CD14-positive monocyte (primary cell): ENCODE measurements around the gene IPO11. TPM values are rescaled to one million over a fixed set of nuclear protein-coding genes. Genes with fewer than 3 reads are reported as not detected.

Experiments used
- DNase-seq, 3 donors: peaks; one replicate each; pipeline ENCODE4 v3.0.0-alpha.2; 2011 to 2022
- H2AFZ ChIP-seq: 2 replicates; pipeline ENCODE4 v1.6.0; 2012; ENCODE audit warnings: mild to moderate bottlenecking, low read depth, low read length, inconsistent platforms; ENCODE audit not compliant: insufficient read depth, poor library complexity, severe bottlenecking
- H3K27ac ChIP-seq, 2 donors: 1 replicate in 1 of 2; 2 replicates in 1 of 2; pipeline ENCODE4 v1.5.1; 2012 to 2013; ENCODE audit warnings: low read length in 2 of 2, control low read depth in 1 of 2, inconsistent platforms in 1 of 2, low read depth in 1 of 2, mild to moderate bottlenecking in 1 of 2
- H3K27me3 ChIP-seq, 2 donors: one replicate each; pipeline versions ENCODE4 v1.6.0 to v1.6.1; 2011 to 2013; ENCODE audit warnings: low read length in 2 of 2; ENCODE audit not compliant: control insufficient read depth in 2 of 2, insufficient read depth in 2 of 2
- H3K36me3 ChIP-seq, 2 donors: replicated peaks in 1 of 2; 1 replicate in 1 of 2; 2 replicates in 1 of 2; pipeline versions ENCODE4 v1.5.1 to v1.6.1; 2012 to 2013; ENCODE audit warnings: low read length in 2 of 2, control low read depth in 1 of 2, inconsistent platforms in 1 of 2, mild to moderate bottlenecking in 1 of 2; ENCODE audit not compliant: insufficient read depth in 2 of 2, control insufficient read depth in 1 of 2
- H3K4me1 ChIP-seq, 2 donors: 1 replicate in 1 of 2; 2 replicates in 1 of 2; pipeline versions ENCODE4 v1.5.1 to v1.6.1; 2012 to 2013; ENCODE audit warnings: low read length in 2 of 2, control low read depth in 1 of 2, inconsistent platforms in 1 of 2, mild to moderate bottlenecking in 1 of 2, moderate library complexity in 1 of 2; ENCODE audit not compliant: insufficient read depth in 2 of 2, control insufficient read depth in 1 of 2
- H3K4me2 ChIP-seq: replicated peaks from 2 replicates; pipeline ENCODE3; 2012; ENCODE audit warnings: low read length, moderate library complexity, mild to moderate bottlenecking; ENCODE audit not compliant: poor library complexity, severe bottlenecking; ENCODE audit errors: extremely low read depth
- H3K4me3 ChIP-seq, 3 experiments: fragments of 200-600 bp in 1 of 3; sonication (generic) in 1 of 3; replicated peaks in 1 of 3; 1 replicate in 2 of 3; 2 replicates in 1 of 3; pipeline ENCODE4 v1.5.1; 2011 to 2013; ENCODE audit warnings: low read length in 3 of 3, mild to moderate bottlenecking in 3 of 3, control low read depth in 2 of 3, low read depth in 2 of 3, inconsistent platforms in 1 of 3, moderate library complexity in 1 of 3
- H3K79me2 ChIP-seq: 2 replicates; pipeline ENCODE4 v1.6.0; 2012; ENCODE audit warnings: mild to moderate bottlenecking, control low read depth, inconsistent platforms, low read length, moderate library complexity; ENCODE audit not compliant: insufficient read depth
- H3K9ac ChIP-seq: 2 replicates; pipeline ENCODE4 v1.6.0; 2017; ENCODE audit warnings: low read length, mild to moderate bottlenecking; ENCODE audit not compliant: insufficient read depth, poor library complexity, severe bottlenecking
- H3K9me3 ChIP-seq, 2 donors: replicated peaks in 1 of 2; 1 replicate in 1 of 2; 2 replicates in 1 of 2; pipeline versions ENCODE4 v1.5.1 to v1.6.1; 2012 to 2013; ENCODE audit warnings: low read length in 2 of 2, control low read depth in 1 of 2; ENCODE audit not compliant: control insufficient read depth in 1 of 2, insufficient read depth in 1 of 2
- H4K20me1 ChIP-seq: 2 replicates; pipeline ENCODE4 v1.6.0; 2012; ENCODE audit warnings: mild to moderate bottlenecking, low read length, control low read depth, moderate library complexity; ENCODE audit not compliant: insufficient read depth
- H3K27ac Mint-ChIP-seq, 7 donors: one replicate each; pipeline ENCODE4 v1.8.0; 2020; ENCODE audit warnings: mild to moderate bottlenecking in 7 of 7, mixed read lengths in 7 of 7, moderate library complexity in 6 of 7, inconsistent platforms in 2 of 7
- H3K27me3 Mint-ChIP-seq, 3 donors: one replicate each; pipeline ENCODE4 v1.8.0; 2021 to 2022; ENCODE audit warnings: low read depth in 3 of 3, mild to moderate bottlenecking in 3 of 3, mixed read lengths in 3 of 3, moderate library complexity in 3 of 3, inconsistent platforms in 1 of 3
- H3K36me3 Mint-ChIP-seq, 2 donors: one replicate each; pipeline ENCODE4 v1.8.0; 2020; ENCODE audit warnings: mixed read lengths in 2 of 2, inconsistent platforms in 1 of 2, mild to moderate bottlenecking in 1 of 2
- H3K4me1 Mint-ChIP-seq: one replicate; pipeline ENCODE4 v1.8.0; 2020; ENCODE audit warnings: mild to moderate bottlenecking, mixed read lengths
- H3K4me3 Mint-ChIP-seq, 2 donors: one replicate each; pipeline ENCODE4 v1.8.0; 2020; ENCODE audit warnings: mild to moderate bottlenecking in 2 of 2, mixed read lengths in 2 of 2, moderate library complexity in 1 of 2
- H3K9me3 Mint-ChIP-seq, 7 donors: one replicate each; pipeline ENCODE4 v1.8.0; 2020 to 2022; ENCODE audit warnings: mixed read lengths in 7 of 7, mild to moderate bottlenecking in 6 of 7, moderate library complexity in 6 of 7, inconsistent platforms in 2 of 7
- CTCF ChIP-seq: fragments of 200-600 bp; IDR thresholded peaks from one replicate; pipeline ENCODE4 v1.8.0; 2022; ENCODE audit warnings: antibody characterized with exemption, mild to moderate bottlenecking
- WGBS: methylation state at CpG from one replicate; pipeline ENCODE4 v1.1.5; 2013; ENCODE audit warnings: missing lambda C conversion rate; ENCODE audit not compliant: insufficient coverage; 5-methylcytosine and 5-hydroxymethylcytosine counted together
- intact Hi-C, 2 donors: fragments of 100-400 bp; cut with micrococcal nuclease; formaldehyde crosslinking; loops; one replicate each; pipeline versions ENCODE4 v1.15.0 to v1.15.1; 2023
- polyA plus RNA-seq, 3 donors: library from polyadenylated mRNA; depleted of rRNA in 1 of 3; unstranded in 2 of 3; stranded (reverse) in 1 of 3; fragments of 300-500 nt in 2 of 3; fragments of >200 nt in 1 of 3; fragmentation: Illumina TruSeq in 2 of 3; gene quantifications; 1 replicate in 2 of 3; 2 replicates in 1 of 3; pipeline ENCODE4 v1.2.3, GENCODE V29; 2012 to 2021

Gene IPO11
- polyA plus RNA-seq, 3 donors = 4.4 to 5.5 (median 5.3) TPM

GRCh38 chr5:62521319-62521718 lies 108.8 kb downstream of the IPO11 start:
- H2AFZ ChIP-seq = no peak overlapping the region
- peaks cover 0 to 12% of the 10 kb centered on the region in 2 donors for H3K4me1 ChIP-seq
- no peak overlapping the region for H3K4me2 ChIP-seq
- peak overlapping the region; percentile 14 to 82 for H3K4me3 Mint-ChIP-seq
- peaks cover 10 to 23% of the 10 kb centered on the region in 2 donors for H3K36me3 ChIP-seq
- H3K4me1 Mint-ChIP-seq = peaks cover 17% of the 10 kb centered on the region
- WGBS = no CpG with 5 or more reads among the region's 2 CpGs
- DNase-seq = peak; percentile 38 to 39 (median 39)
- intact Hi-C loops = no loop called here
- peak overlapping the region; percentile 67 to 83 (median 81) for H3K27ac Mint-ChIP-seq
- H3K9me3 ChIP-seq = no peaks in the 10 kb centered on the region
- H3K79me2 ChIP-seq = no peaks in the 10 kb centered on the region
- no peaks in the 10 kb centered on the region for H3K27me3 ChIP-seq
- peaks cover 20 to 42% of the 10 kb centered on the region in 2 donors for H3K36me3 Mint-ChIP-seq
- no peak overlapping the region for H3K4me3 ChIP-seq
- H3K27me3 Mint-ChIP-seq = no peaks in the 10 kb centered on the region
- TF ChIP-seq CTCF = no peak
- no peak overlapping the region for H3K27ac ChIP-seq
- no peaks in the 10 kb centered on the region for H4K20me1 ChIP-seq
- no peak overlapping the region for H3K9ac ChIP-seq
- no peaks in the 10 kb centered on the region for H3K9me3 Mint-ChIP-seq

- WGBS = no CpG with 5 or more reads among the region's 1 CpG
- TF ChIP-seq CTCF = no peak
- Mint-ChIP-seq H3K36me3 (peaks cover 13 to 29% of the 10 kb centered on the region in 2 donors), H3K9me3 (no peaks in the 10 kb centered on the region), H3K4me1 (peaks cover 17% of the 10 kb centered on the region), H3K27me3 (no peaks in the 10 kb centered on the region), H3K27ac (peak overlapping the region in 1 of 7 donors; percentile 12), H3K4me3 (no peak overlapping the region)
- Histone ChIP-seq H3K79me2 (no peaks in the 10 kb centered on the region), H3K4me1 (peaks cover 0 to 12% of the 10 kb centered on the region in 2 donors), H2AFZ (no peak overlapping the region), H3K36me3 (peaks cover 11 to 17% of the 10 kb centered on the region in 2 donors), H3K9me3 (no peaks in the 10 kb centered on the region), H3K4me2 (no peak overlapping the region), H3K4me3 (no peak overlapping the region), H3K9ac (no peak overlapping the region), H4K20me1 (no peaks in the 10 kb centered on the region), H3K27ac (no peak overlapping the region), H3K27me3 (no peaks in the 10 kb centered on the region)
- no peak for DNase-seq
- intact Hi-C loops = no loop called here
Measured at GRCh38 chr5:62522811-62523210, 110.2 kb downstream of the IPO11 start.
